K562 (cell line): ENCODE measurements around the gene CTTNBP2. TPM values are rescaled to one million over a fixed set of nuclear protein-coding genes. Genes with fewer than 3 reads are reported as not detected.

Experiments
- ARID2 ChIP-seq: fragments of 450-650 bp; IDR thresholded peaks from 2 replicates; pipeline ENCODE4 v1.6.1; 2017; ENCODE audit warnings: antibody characterized with exemption, mild to moderate bottlenecking
- BMI1 ChIP-seq: fragments of 150-350 bp; IDR thresholded peaks from 2 replicates; pipeline ENCODE4 v1.6.1; 2014; ENCODE audit warnings: low read length
- BRF1 ChIP-seq: IDR thresholded peaks from 3 replicates; pipeline ENCODE4 v1.6.1; 2011; ENCODE audit warnings: borderline replicate concordance, mild to moderate bottlenecking; ENCODE audit not compliant: insufficient read length; ENCODE audit errors: extremely low read depth
- CBFB ChIP-seq: sonication (generic); formaldehyde crosslinking; IDR thresholded peaks from 2 replicates; pipeline ENCODE4 v1.4.0; 2020; ENCODE audit warnings: mild to moderate bottlenecking, missing genetic modification reagents
- CBX2 ChIP-seq: fragments of 200-600 bp; sonication (generic); IDR thresholded peaks from one replicate; pipeline ENCODE4 v1.6.1; 2012; ENCODE audit warnings: mild to moderate bottlenecking, low read length, inconsistent platforms; ENCODE audit not compliant: insufficient read depth, poor library complexity, severe bottlenecking
- ELF4 ChIP-seq: fragments of 450-650 bp; formaldehyde crosslinking; IDR thresholded peaks from 2 replicates; pipeline ENCODE4 v1.4.0; 2022; ENCODE audit warnings: missing genetic modification characterization
- HDGF ChIP-seq: fragments of 450-650 bp; IDR thresholded peaks from 2 replicates; pipeline ENCODE4 v1.6.1; 2016
- NFRKB ChIP-seq: fragments of 450-650 bp; IDR thresholded peaks from 2 replicates; pipeline ENCODE4 v1.6.1; 2016; ENCODE audit warnings: low read depth
- NFXL1 ChIP-seq: fragments of 450-650 bp; formaldehyde crosslinking; IDR thresholded peaks from 2 replicates; pipeline ENCODE4 v1.4.0; 2021; ENCODE audit warnings: mild to moderate bottlenecking
- NR3C1 ChIP-seq: sonication (generic); formaldehyde crosslinking; IDR thresholded peaks from 2 replicates; pipeline ENCODE4 v1.8.1; 2022; ENCODE audit warnings: missing genetic modification reagents
- SOX6 ChIP-seq: fragments of 450-650 bp; IDR thresholded peaks from 2 replicates; pipeline ENCODE4 v1.6.1; 2014; ENCODE audit warnings: mild to moderate bottlenecking
- TFAM ChIP-seq: fragments of 250-450 bp; sonication (Bioruptor Pico); conservative IDR thresholded peaks from 2 replicates; pipeline ENCODE4 v1.5.0; 2021; ENCODE audit warnings: mild to moderate bottlenecking, moderate library complexity
- ZBTB43 ChIP-seq: sonication (generic); formaldehyde crosslinking; IDR thresholded peaks from 2 replicates; pipeline ENCODE4 v1.8.0; 2023; ENCODE audit warnings: mild to moderate bottlenecking, missing genetic modification reagents
- ZKSCAN3 ChIP-seq: fragments of 250-450 bp; sonication (Bioruptor Pico); IDR thresholded peaks from 2 replicates; pipeline ENCODE4 v1.4.0; 2020
- ZNF639 ChIP-seq, 2 experiments: fragments of 200-800 bp in 1 of 2; sonication (Bioruptor generic) in 1 of 2; sonication (generic) in 1 of 2; formaldehyde crosslinking in 1 of 2; IDR thresholded peaks in 1 of 2; conservative IDR thresholded peaks in 1 of 2; 2 replicates each; pipeline versions ENCODE4 v1.5.0 to v1.6.1; 2016 to 2020; ENCODE audit warnings: missing compliant biosample characterization in 1 of 2, missing genetic modification characterization in 1 of 2, missing genetic modification reagents in 1 of 2
- ZNF655 ChIP-seq: fragments of 250-450 bp; sonication (Bioruptor Pico); IDR thresholded peaks from 2 replicates; pipeline ENCODE4 v1.5.0; 2021
- ZZZ3 ChIP-seq: fragments of 450-650 bp; IDR thresholded peaks from 2 replicates; pipeline ENCODE4 v1.6.1; 2016; ENCODE audit warnings: antibody characterized with exemption, mild to moderate bottlenecking, moderate library complexity
- polyA plus RNA-seq, 8 experiments: library from polyadenylated mRNA; depleted of rRNA in 4 of 8; stranded (reverse) in 5 of 8; unstranded in 3 of 8; fragments of >200 nt; fragmentation: Nextera tagmentation in 2 of 8; fragmentation: Illumina TruSeq in 1 of 8; extraction: Ambion mirVana in 2 of 8; extraction: Trizol in 1 of 8; gene quantifications; 2 replicates each; pipeline versions ENCODE4 v1.2.1 to v1.2.3, GENCODE V29; 2011 to 2014; ENCODE audit warnings: inconsistent platforms in 1 of 8, missing spikeins in 1 of 8
- total RNA-seq, 7 experiments: library from RNA; depleted of rRNA in 6 of 7; stranded (reverse); fragments of >200 nt in 6 of 7; fragmentation: Illumina TruSeq in 2 of 7; extraction: Trizol in 2 of 7; gene quantifications; 2 replicates each; pipeline versions ENCODE4 v1.2.1 to v1.2.3, GENCODE V29; 2011 to 2021; ENCODE audit warnings: low replicate concordance in 1 of 7
- TF ChIP-seq, protein P1 (sequence below): conservative IDR thresholded peaks from 2 replicates; pipeline ENCODE4 v1.6.1; 2011; ENCODE audit warnings: low read depth, mild to moderate bottlenecking, low read length; ENCODE audit not compliant: control insufficient read depth
- TF ChIP-seq, protein P2 (sequence below): sonication (generic); formaldehyde crosslinking; IDR thresholded peaks from 2 replicates; pipeline ENCODE4 v1.5.0; 2020; ENCODE audit warnings: missing genetic modification reagents
- TF ChIP-seq, protein P3 (sequence below): fragments of 450-650 bp; conservative IDR thresholded peaks from 2 replicates; pipeline ENCODE4 v1.6.1; 2016; ENCODE audit warnings: missing genetic modification characterization, low read depth, mild to moderate bottlenecking, control low read depth, missing compliant biosample characterization

Gene CTTNBP2
- total and polyA plus RNA-seq, 9 of the 15 experiments (the other 6 are each of a cell fraction or from before 2014, with no cell fraction given) = 0.05 TPM; not detected in 8

- TF ChIP-seq, protein P1, sequence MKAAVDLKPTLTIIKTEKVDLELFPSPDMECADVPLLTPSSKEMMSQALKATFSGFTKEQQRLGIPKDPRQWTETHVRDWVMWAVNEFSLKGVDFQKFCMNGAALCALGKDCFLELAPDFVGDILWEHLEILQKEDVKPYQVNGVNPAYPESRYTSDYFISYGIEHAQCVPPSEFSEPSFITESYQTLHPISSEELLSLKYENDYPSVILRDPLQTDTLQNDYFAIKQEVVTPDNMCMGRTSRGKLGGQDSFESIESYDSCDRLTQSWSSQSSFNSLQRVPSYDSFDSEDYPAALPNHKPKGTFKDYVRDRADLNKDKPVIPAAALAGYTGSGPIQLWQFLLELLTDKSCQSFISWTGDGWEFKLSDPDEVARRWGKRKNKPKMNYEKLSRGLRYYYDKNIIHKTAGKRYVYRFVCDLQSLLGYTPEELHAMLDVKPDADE = no peak
- TF ChIP-seq NR3C1 (no peak), ELF4 (CRISPR knock-in tag) (peak; percentile 96), CBFB (CRISPR knock-in tag) (no peak), NFRKB (no peak), ZZZ3 (no peak), ZBTB43 (no peak), HDGF (0 out of 2 replicates have a peak, but pooled peaks have one; percentile 51), BRF1 (no peak), BMI1 (no peak), ARID2 (no peak), NFXL1 (CRISPR knock-in tag) (0 out of 2 replicates have a peak, but pooled peaks have one; percentile 66), ZKSCAN3 (no peak), TFAM (CRISPR knock-in tag) (no peak), CBX2 (no peak), SOX6 (peak; percentile 99), ZNF655 (CRISPR knock-in tag) (no peak), ZNF639 (CRISPR knock-in tag; conservative IDR thresholded peaks at IDR 0.05 in 1 of 2, IDR thresholded peaks at IDR 0.05 in 1 of 2) (peak in 1 of 2 experiments; percentile 95; a peak in 2 of 4 replicates)
- TF ChIP-seq, protein P2, sequence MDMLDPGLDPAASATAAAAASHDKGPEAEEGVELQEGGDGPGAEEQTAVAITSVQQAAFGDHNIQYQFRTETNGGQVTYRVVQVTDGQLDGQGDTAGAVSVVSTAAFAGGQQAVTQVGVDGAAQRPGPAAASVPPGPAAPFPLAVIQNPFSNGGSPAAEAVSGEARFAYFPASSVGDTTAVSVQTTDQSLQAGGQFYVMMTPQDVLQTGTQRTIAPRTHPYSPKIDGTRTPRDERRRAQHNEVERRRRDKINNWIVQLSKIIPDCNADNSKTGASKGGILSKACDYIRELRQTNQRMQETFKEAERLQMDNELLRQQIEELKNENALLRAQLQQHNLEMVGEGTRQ (CRISPR knock-in tag) = no peak
- TF ChIP-seq, protein P3, sequence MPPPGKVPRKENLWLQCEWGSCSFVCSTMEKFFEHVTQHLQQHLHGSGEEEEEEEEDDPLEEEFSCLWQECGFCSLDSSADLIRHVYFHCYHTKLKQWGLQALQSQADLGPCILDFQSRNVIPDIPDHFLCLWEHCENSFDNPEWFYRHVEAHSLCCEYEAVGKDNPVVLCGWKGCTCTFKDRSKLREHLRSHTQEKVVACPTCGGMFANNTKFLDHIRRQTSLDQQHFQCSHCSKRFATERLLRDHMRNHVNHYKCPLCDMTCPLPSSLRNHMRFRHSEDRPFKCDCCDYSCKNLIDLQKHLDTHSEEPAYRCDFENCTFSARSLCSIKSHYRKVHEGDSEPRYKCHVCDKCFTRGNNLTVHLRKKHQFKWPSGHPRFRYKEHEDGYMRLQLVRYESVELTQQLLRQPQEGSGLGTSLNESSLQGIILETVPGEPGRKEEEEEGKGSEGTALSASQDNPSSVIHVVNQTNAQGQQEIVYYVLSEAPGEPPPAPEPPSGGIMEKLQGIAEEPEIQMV = no peak
Observed at GRCh38 chr7:117791877-117792780, 81.1 kb downstream of the CTTNBP2 start (continued).
